HG02885 (cell line): ENCODE results near the gene TLCD3B.

Source experiments
- ATAC-seq: cut with Tn5 transposase; IDR thresholded peaks from one replicate; pipeline ENCODE4 v1.9.1; 2021; ENCODE audit warnings: mild to moderate bottlenecking; ENCODE audit not compliant: unreplicated experiment, poor library complexity

The TLCD3B gene

GRCh38 chr16:30006659-30007377, 24.3 kb downstream of the TLCD3B start:
- ATAC-seq: no peak

DNA sequence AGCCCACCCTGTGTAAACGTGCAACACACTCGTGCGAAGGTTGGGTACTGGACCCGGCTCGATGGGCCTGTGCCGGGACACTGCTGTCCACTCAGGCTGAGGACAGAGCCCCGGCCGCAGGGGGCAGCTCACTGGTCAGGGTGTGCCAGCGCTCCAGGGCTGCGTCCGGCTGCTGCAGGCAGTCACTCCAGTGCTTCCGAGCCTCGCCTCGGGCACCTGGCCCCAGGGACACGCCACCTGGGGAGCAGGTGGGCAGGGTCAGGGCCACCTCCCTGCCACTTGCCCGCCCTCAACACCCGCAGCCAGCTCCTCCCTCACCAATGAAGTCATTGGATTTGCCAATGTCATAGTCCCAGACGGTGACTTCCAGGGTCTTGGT, 25.0 kb downstream of the TLCD3B start:
- no peak for ATAC-seq

GRCh38 chr16:30005341-30006094, 25.6 kb downstream of the TLCD3B start:
- ATAC-seq: no peak

DNA sequence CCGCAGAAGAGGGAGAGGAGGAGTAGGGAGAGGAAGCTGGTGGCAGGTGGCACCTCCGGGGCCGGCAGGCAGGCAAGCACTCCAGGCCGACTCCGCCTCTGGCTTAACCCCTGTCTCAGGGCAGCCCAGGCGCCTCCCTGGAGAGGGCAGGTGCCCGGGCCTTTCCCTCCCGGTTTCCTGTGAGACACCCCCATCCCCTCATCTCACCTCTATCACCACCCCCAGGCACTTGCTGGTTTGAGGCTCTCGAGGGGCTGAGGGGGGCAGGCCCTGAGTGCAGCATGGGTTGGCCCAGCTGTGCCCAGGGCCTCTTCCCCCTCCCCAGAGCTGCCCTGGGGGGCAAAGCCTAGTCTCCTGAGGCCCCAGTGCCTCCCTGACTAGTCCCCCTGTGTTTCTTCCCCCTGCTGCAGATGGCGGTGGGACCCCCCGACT, 26.2 kb downstream of the TLCD3B start:
- no peak for ATAC-seq

DNA sequence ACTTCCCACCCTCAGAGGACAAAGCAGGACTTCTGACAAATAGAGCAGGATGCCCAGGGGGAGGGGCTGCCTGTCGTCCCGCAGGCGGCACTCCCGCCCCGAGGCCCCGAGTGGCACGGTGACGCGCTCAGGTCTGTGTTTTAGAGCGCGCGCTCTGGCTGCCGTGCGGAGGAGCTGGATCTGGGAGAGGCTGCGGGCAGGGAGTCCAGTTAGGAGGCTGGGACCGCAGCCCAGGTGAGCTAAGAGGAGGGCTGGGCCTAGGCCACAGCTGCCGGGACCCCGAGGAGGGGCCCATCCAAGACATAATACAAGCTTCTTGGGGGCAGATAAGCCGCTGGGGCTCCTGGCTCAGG, 26.7 kb downstream of the TLCD3B start:
- ATAC-seq: no peak

DNA sequence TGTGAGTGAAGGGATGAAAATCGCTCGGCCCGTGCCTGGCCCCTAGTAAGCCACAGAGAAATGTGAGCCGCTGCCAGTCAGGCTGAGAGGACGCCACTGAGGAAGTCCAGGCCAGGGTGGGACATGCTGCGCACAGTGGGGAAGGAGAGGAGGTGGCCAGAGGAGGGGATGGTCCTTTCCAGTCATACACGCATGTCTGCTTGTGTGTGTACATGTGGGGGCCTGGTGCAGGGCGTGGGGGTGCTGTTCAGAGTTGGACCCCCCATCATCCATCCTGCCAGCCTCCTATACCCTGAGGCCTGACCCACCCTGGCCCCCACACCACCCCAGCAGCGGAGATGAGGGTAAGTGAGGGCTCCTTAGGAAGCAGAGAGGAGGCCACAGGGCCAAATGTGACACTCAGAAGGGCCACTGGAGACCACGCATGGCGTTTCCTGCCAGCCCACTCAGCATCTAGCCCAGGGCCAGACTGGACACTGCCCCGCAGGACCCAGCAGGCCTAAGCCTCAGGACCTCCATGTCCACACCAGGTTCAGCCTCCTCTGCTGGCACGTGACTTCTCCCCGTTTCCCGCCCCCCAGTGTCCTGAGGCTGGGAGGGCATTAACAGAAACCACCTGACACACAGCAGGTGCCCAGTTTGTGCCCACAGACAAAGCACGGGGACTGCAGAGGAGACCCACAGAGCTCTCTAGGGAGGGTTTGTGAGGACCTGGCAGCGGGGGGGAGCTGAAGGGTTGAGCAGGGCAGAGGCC, 27.2 kb downstream of the TLCD3B start:
- no peak for ATAC-seq

- ATAC-seq: no peak
Observed at GRCh38 chr16:30002614-30003346, 28.3 kb downstream of the TLCD3B start.

GRCh38 chr16:30000735-30001631, 30.1 kb downstream of the TLCD3B start:
- no peak for ATAC-seq

DNA sequence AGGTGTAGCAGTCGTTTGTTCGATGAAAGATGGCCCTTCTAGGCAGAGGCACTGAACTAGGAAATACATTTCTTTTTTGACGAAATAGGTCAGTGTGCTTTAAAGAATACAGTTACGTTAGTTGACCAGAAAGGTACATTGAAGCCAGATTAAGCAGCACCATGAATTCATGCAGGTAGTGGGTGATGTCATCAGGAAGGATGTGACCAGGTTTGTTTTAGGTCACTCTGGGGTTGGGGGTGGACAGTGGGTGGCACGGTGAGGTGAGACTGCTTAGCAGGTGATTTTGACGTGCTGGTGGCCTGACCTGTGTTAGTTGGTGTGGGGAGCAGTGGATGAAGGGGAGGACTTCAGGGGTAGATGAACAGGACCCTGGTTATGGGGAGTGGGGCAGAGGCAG, 31.5 kb downstream of the TLCD3B start:
- ATAC-seq: no peak

- no peak for ATAC-seq
Observed at GRCh38 chr16:29996766-29997250, 34.3 kb downstream of the TLCD3B start.

- ATAC-seq: peak; percentile 95
Observed at GRCh38 chr16:29995911-29996765, 34.9 kb downstream of the TLCD3B start, which contains the start of gene INO80E. Gene INO80E, plus strand, starts transcription at chr16:29996241. Its CDS starts 70 bp downstream, at chr16:29996311.

DNA sequence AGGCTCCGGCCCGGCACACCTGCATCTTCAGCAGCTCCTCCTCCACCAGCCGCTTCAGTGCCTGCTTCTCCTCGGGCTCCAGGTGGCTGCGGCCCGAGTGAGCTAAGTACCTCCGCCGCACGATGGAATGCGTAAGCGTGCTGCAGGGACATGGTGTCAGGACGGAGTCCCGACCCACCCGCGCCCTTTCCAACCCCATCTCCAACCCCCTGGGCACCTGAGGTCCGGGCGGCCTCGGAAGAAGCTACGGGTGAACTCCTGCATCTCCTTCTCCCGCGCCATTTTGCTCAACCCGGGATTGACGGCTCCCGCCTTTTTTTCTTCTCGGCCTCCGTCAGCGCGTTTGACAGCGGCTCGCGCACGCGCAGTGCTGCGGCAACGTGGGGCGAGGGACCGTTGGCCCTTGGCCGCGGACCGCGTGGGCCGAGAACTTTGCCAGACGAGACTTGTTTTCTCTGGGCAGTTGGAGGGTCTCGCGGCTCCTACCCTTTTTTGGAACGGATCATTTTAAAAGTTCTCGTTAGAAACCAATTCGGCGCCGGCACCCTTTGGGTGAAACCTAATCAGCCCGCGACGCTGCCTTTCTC, 35.7 kb downstream of the TLCD3B start, which contains the start of gene HIRIP3:
HIRIP3 (minus strand) TSS at position 294 of the 587 bp plus-strand sequence; CDS start at position 282, 12 bp downstream.
- ATAC-seq: peak; percentile 55

DNA sequence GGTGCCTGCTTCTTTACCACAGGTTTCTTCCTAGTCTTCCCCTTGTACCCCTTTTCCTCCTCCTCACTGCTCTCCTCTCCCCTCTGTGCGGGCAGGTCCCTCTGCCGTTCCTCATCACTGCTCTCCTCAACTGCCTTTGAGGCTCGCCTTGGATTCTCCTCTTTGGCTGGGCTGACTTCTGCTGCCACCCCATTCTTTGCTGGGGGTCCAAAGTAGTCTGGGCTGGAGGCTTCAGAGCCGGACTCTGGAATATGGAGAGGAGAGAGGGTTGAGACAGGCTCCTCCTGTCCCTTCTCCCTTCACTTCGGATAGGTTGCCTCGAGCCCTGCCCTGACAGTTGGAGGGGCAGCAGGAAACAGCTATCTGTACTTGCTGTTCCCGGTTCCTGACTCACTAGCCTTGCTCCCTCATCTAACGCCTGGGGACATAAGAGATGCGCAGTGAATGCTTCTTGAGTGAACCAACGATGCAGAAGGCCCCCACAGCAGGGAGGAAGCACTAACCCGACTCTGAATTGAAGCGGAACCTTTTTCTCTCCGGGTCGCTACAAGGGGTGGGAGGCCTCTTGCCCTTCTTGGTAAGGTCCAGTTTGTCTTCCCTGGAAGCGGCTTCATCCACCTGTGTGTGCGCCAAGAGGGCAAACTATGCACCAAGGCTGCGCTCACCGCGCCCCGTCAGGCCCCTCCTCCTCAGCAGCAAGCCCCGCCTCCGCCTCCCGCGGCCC, 36.3 kb downstream of the TLCD3B start:
- peak; percentile 34 for ATAC-seq

DNA sequence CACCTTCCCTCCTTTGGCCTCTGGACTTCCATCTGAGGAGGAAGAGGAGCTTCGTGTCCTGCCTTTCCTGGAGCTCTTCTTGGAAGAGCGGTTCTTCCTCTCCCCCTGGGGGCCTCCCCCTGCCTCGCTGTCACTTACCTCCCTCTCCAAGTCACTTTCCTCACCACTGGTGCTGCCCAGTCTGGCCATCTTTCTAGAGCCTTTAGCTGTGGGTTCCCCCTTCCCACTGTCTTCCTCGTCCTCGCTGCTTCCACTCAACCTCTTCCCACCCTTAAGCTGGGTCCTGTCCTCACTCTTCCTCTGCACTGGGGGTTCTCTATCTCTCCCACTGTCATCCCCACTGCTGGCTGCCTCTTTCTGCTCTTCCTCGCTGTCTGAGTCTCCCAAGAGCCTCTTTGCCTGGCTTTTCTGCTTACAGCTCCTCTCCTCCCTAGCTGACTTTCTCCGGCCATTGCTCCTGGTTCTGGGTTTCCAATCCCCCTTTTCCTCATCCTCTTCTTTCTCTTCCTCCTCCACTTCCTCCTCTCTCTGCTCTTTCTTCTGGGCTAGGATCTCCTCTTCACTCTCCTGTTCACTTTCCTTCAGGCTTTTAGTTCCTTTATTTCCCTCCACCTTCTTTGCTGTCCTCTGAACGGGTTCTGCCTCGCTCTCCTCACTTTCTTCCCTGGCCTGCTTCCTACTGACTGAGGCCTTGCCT, 37.0 kb downstream of the TLCD3B start:
- no peak for ATAC-seq

GRCh38 chr16:29993191-29993902, 37.7 kb downstream of the TLCD3B start:
- ATAC-seq: no peak

GRCh38 chr16:29992344-29992967, 38.6 kb downstream of the TLCD3B start:
- ATAC-seq: no peak
